Brain microvascular endothelial cell (primary cell): ENCODE measurements around the gene DCC.

Source experiments
- DNase-seq: peaks from one replicate; pipeline ENCODE4 v3.0.0-alpha.2; 2020
- H3K27ac ChIP-seq: fragments of 250-450 bp; sonication (Bioruptor Pico); 2 replicates; pipeline ENCODE4 v1.5.1; 2020; ENCODE audit warnings: mild to moderate bottlenecking, moderate library complexity
- H3K27me3 ChIP-seq: fragments of 250-450 bp; sonication (Bioruptor Pico); replicated peaks from 2 replicates; pipeline ENCODE4 v1.5.1; 2020; ENCODE audit warnings: mild to moderate bottlenecking
- H3K36me3 ChIP-seq: fragments of 250-450 bp; sonication (Bioruptor Pico); replicated peaks from 2 replicates; pipeline ENCODE4 v1.5.1; 2020; ENCODE audit warnings: mild to moderate bottlenecking
- H3K4me3 ChIP-seq: 2 replicates; pipeline ENCODE4 v1.5.1; 2011; ENCODE audit warnings: low read depth, mild to moderate bottlenecking, control low read depth, low read length, moderate library complexity
- in situ Hi-C: cut with HindIII; loops from 2 replicates; pipeline ENCODE4 v1.10.0; 2017; ENCODE audit warnings: low sequenced_read_pairs, low pct_ligation_motif_present
- TF ChIP-seq, protein P1 (sequence below): IDR thresholded peaks from 2 replicates; pipeline ENCODE4 v1.5.1; 2011; ENCODE audit warnings: low read depth, mild to moderate bottlenecking, moderate library complexity, low read length, control low read depth, inconsistent platforms; ENCODE audit errors: missing control alignments

Gene DCC

DNA sequence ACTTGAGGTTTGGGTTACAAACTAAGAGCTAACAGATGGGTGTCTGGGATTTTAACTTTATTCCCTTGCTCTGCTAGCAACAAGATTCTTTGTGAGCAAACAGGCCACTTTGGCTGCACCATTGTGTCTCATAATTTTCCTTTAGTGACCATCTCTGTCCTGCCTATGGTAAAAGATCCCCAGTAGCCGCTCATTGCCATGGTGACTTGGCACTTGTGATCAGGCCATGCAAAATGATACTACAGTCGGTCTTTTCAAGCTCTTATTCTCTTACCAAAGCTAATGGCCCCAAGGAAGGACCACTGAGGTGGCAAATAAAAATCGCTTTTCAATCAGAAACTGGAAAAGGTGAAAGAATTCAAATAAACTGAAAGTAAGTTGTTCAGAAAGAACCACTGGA, 1047.6 kb downstream of the DCC start:
- in situ Hi-C loops = no loop called here

DNA sequence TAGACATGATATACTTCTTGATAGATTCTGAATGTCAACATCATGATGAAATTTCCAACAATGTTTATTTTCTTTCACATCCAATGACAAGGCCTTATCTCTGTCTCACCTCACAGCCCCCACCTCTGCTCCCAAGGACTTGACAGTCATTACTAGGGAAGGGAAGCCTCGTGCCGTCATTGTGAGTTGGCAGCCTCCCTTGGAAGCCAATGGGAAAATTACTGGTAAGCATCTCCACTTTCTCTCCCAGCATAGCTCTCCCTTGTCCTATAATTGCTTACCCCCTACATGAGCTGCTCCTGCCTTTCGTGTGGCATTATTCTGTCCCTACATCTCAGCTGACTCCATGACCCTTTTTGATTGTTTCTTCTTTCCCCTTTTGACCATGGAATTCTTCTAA, 1062.7 kb downstream of the DCC start:
- Histone ChIP-seq H3K27me3 (no peaks in the 10 kb centered on the region), H3K36me3 (no peaks in the 10 kb centered on the region), H3K27ac (no peak overlapping the region), H3K4me3 (no peak overlapping the region)
- DNase-seq = no peak
- in situ Hi-C loops = no loop called here
- TF ChIP-seq, protein P1, sequence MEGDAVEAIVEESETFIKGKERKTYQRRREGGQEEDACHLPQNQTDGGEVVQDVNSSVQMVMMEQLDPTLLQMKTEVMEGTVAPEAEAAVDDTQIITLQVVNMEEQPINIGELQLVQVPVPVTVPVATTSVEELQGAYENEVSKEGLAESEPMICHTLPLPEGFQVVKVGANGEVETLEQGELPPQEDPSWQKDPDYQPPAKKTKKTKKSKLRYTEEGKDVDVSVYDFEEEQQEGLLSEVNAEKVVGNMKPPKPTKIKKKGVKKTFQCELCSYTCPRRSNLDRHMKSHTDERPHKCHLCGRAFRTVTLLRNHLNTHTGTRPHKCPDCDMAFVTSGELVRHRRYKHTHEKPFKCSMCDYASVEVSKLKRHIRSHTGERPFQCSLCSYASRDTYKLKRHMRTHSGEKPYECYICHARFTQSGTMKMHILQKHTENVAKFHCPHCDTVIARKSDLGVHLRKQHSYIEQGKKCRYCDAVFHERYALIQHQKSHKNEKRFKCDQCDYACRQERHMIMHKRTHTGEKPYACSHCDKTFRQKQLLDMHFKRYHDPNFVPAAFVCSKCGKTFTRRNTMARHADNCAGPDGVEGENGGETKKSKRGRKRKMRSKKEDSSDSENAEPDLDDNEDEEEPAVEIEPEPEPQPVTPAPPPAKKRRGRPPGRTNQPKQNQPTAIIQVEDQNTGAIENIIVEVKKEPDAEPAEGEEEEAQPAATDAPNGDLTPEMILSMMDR = no peak

More for the DNA sequence above, 1047.6 kb downstream of the DCC start:
- DNase-seq = no peak
- no peaks in the 10 kb centered on the region for H3K27me3 ChIP-seq
- no peaks in the 10 kb centered on the region for H3K36me3 ChIP-seq
- H3K4me3 ChIP-seq = no peak overlapping the region
- TF ChIP-seq, protein P1 = no peak
- H3K27ac ChIP-seq = no peak overlapping the region

DNA sequence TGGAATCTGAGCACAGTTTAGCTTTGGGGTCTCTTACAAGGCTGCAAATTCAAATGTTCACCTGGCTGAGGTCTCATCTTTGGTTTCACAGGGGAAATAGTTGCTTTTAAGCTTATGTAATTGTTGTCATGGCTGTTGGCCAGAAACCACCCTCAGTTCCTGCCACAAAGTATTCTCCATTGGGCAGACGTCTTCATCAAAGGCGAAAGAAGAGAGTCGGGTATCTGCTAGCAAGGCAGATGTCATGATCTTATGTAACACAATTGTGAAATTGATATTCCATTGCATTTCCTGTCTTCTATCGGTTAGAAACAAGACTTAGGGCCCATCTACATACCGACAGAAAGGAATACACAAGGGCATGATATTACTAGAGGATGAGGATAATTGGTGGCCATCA, 1068.3 kb downstream of the DCC start:
- in situ Hi-C loops = no loop called here

DNA sequence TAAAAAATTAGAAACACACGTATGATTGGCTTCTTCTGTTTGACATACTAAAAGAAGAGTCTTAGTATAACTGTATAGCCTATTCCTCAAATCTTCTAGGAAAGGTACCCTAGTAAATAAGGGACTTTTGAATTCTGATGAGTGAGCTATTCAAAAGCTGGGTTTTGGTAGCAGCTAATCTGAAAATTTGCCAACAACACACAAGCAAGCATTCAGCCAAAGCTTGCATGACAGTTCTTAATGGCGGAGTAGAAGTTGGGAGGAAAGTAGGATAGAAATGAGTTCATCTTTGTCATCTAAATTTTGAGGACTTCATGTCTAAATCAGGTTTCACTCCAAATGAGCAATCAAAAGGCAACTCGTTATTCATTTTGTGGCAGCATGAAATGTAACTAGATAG, 1071.5 kb downstream of the DCC start:
- TF ChIP-seq, protein P1 = no peak
- Histone ChIP-seq H3K27me3 (no peaks in the 10 kb centered on the region), H3K27ac (no peak overlapping the region), H3K4me3 (no peak overlapping the region), H3K36me3 (no peaks in the 10 kb centered on the region)
- in situ Hi-C loops = no loop called here
- DNase-seq = no peak

More for the DNA sequence above, 1068.3 kb downstream of the DCC start:
- no peak for DNase-seq
- H3K27ac ChIP-seq = no peak overlapping the region
- no peaks in the 10 kb centered on the region for H3K27me3 ChIP-seq
- H3K36me3 ChIP-seq = no peaks in the 10 kb centered on the region
- TF ChIP-seq, protein P1 = no peak
- H3K4me3 ChIP-seq = no peak overlapping the region

DNA sequence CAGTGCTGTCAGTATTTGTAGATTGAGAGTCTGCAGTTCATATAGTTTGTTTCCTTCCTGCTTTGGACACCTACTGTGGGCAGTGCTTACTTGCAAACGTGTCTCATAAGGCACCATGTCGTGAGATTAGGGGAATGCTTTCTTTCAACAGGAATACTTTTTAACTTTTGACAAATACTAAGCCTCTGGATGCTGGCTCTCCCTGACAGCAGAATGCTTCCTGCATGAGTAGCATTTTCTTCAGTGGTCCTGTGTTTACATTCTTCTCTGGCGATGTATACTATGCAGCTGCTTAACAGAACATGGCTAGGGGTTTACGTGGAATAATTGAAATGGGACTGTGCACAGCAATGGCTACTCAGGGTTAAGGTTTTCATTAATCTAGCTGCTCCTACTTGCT, 1077.0 kb downstream of the DCC start:
- no peak for DNase-seq
- in situ Hi-C loops = no loop called here
- Histone ChIP-seq H3K36me3 (no peaks in the 10 kb centered on the region), H3K27ac (no peak overlapping the region), H3K27me3 (no peaks in the 10 kb centered on the region), H3K4me3 (no peak overlapping the region)
- TF ChIP-seq, protein P1 = no peak

DNA sequence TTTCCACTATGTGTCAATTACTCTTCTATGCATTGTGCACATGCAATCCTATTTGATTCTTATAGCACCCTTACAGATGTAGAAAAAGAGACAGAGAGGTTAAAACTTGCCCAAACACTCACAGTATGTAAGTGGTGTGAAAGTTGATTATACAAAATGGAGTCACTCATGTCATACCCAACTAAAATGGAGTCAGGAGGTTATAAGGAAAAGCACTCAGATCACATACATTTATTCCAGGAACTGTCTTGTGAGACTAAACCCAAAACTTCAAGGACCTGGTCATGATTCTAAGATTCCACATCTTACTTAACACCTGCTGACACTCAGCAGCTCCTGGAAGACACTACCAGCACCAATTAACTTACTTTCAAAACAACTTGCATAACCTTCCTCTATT, 1081.9 kb downstream of the DCC start:
- in situ Hi-C loops = no loop called here
- H3K36me3 ChIP-seq = no peaks in the 10 kb centered on the region

More for the DNA sequence above, 1081.9 kb downstream of the DCC start:
- Histone ChIP-seq H3K27me3 (no peaks in the 10 kb centered on the region), H3K27ac (no peak overlapping the region), H3K4me3 (no peak overlapping the region)
- TF ChIP-seq, protein P1 = no peak
- no peak for DNase-seq
